ENCODE data around the gene SAP30. TPM values are rescaled to one million over a fixed set of nuclear protein-coding genes. Genes with fewer than 3 reads are reported as not detected.

Gene SAP30
- total and polyA plus RNA-seq, 9 of the 15 experiments (the other 6 are each of a cell fraction or from before 2014, with no cell fraction given), result 5.9 to 51.1 (median 32.6) TPM

DNA sequence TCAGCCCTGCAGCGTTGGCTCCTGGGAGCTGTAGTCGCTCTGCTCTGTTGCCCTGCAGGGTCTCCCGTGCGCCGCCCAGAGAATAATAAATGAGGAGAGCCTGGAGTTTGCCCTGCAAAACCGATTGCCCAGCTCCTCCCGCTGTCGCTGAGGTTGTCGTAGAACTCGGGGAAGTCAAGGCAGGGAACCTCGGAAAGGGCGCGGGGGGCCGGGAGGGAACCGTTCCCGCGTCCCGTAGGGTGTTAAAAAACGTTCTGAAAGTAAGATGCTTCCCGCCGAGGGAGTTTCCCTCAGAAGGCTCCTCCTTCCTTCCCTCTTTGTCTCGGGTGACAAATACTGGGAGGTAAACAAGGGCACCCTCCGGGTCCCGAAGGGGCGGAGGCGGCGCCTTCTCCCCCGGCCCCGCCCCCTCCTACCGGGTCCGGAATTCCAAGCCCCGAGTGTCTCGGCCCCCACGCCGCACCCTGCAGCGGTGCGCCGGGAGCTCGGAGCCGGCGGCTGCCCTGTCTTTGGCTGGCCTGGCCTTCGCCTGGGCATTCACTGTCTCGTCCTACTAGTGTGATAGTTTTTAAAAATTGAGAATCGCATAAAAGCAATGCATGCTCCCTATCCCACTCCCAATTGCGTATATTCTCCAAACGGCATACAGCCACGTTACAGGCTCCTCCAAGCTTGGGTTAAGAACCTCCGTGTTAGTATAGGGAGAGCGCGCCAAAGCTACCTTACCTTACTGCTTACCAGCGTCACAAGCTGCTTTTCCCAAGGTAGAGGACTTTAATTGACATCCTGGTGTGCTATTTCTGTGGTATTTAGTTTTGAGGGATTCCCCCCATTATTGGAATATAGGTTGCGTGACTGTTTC, 35.6 kb upstream of the SAP30 start (continued):
- TF ChIP-seq, protein P1, sequence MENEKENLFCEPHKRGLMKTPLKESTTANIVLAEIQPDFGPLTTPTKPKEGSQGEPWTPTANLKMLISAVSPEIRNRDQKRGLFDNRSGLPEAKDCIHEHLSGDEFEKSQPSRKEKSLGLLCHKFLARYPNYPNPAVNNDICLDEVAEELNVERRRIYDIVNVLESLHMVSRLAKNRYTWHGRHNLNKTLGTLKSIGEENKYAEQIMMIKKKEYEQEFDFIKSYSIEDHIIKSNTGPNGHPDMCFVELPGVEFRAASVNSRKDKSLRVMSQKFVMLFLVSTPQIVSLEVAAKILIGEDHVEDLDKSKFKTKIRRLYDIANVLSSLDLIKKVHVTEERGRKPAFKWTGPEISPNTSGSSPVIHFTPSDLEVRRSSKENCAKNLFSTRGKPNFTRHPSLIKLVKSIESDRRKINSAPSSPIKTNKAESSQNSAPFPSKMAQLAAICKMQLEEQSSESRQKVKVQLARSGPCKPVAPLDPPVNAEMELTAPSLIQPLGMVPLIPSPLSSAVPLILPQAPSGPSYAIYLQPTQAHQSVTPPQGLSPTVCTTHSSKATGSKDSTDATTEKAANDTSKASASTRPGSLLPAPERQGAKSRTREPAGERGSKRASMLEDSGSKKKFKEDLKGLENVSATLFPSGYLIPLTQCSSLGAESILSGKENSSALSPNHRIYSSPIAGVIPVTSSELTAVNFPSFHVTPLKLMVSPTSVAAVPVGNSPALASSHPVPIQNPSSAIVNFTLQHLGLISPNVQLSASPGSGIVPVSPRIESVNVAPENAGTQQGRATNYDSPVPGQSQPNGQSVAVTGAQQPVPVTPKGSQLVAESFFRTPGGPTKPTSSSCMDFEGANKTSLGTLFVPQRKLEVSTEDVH (IDR thresholded peaks at IDR 0.05; ENCODE audit: low read depth, partially characterized antibody), result peak; percentile 10
- TF ChIP-seq CBX3 (IDR thresholded peaks at IDR 0.05; ENCODE audit: borderline replicate concordance in 1 of 2, low read length in 2 of 2), result peak in 1 of 2 experiments; percentile 14; a peak in 1 of 3 replicates
- TF ChIP-seq, protein P2, sequence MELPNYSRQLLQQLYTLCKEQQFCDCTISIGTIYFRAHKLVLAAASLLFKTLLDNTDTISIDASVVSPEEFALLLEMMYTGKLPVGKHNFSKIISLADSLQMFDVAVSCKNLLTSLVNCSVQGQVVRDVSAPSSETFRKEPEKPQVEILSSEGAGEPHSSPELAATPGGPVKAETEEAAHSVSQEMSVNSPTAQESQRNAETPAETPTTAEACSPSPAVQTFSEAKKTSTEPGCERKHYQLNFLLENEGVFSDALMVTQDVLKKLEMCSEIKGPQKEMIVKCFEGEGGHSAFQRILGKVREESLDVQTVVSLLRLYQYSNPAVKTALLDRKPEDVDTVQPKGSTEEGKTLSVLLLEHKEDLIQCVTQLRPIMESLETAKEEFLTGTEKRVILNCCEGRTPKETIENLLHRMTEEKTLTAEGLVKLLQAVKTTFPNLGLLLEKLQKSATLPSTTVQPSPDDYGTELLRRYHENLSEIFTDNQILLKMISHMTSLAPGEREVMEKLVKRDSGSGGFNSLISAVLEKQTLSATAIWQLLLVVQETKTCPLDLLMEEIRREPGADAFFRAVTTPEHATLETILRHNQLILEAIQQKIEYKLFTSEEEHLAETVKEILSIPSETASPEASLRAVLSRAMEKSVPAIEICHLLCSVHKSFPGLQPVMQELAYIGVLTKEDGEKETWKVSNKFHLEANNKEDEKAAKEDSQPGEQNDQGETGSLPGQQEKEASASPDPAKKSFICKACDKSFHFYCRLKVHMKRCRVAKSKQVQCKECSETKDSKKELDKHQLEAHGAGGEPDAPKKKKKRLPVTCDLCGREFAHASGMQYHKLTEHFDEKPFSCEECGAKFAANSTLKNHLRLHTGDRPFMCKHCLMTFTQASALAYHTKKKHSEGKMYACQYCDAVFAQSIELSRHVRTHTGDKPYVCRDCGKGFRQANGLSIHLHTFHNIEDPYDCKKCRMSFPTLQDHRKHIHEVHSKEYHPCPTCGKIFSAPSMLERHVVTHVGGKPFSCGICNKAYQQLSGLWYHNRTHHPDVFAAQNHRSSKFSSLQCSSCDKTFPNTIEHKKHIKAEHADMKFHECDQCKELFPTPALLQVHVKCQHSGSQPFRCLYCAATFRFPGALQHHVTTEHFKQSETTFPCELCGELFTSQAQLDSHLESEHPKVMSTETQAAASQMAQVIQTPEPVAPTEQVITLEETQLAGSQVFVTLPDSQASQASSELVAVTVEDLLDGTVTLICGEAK (IDR thresholded peaks at IDR 0.05), result peak; percentile 56
- TF ChIP-seq, protein P2 (CRISPR knock-in tag; IDR thresholded peaks at IDR 0.05), result no peak
- TF ChIP-seq MTA3 (IDR thresholded peaks at IDR 0.05; ENCODE audit: borderline replicate concordance), result 0 out of 2 replicates have a peak, but pooled peaks have one; percentile 53
- no peak for TF ChIP-seq SIN3B (IDR thresholded peaks at IDR 0.05; ENCODE audit: low read depth)
- TF ChIP-seq, protein P3, sequence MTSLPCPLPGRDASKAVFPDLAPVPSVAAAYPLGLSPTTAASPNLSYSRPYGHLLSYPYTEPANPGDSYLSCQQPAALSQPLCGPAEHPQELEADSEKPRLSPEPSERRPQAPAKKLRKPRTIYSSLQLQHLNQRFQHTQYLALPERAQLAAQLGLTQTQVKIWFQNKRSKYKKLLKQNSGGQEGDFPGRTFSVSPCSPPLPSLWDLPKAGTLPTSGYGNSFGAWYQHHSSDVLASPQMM (CRISPR knock-in tag; IDR thresholded peaks at IDR 0.05), result no peak
- peak; percentile 36; the same call in 1 of the 2 replicates for TF ChIP-seq CBX1 (IDR thresholded peaks at IDR 0.05; ENCODE audit: low read depth)
- peak; percentile 73 for TF ChIP-seq SAP30 (IDR thresholded peaks at IDR 0.05; ENCODE audit: borderline replicate concordance, insufficient read depth, low read depth, low read length, poor library complexity, severe bottlenecking)
- peak; percentile 85; the same call in 1 of the 2 replicates for TF ChIP-seq ZBTB7A (IDR thresholded peaks at IDR 0.05; ENCODE audit: borderline replicate concordance, control insufficient read depth, low read depth, low read length)
- TF ChIP-seq SMARCA4 (IDR thresholded peaks at IDR 0.05), result peak; percentile 23; the same call in 1 of the 2 replicates
- no peak for TF ChIP-seq FOXA1 (IDR thresholded peaks at IDR 0.05; ENCODE audit: borderline replicate concordance)
- TF ChIP-seq BRD9 (IDR thresholded peaks at IDR 0.05; ENCODE audit: low read depth, partially characterized antibody), result peak; percentile 47
- TF ChIP-seq POLR2A (conservative IDR thresholded peaks at IDR 0.05), result peak; percentile 94
- TF ChIP-seq ZNF830 (CRISPR knock-in tag; IDR thresholded peaks at IDR 0.05), result 0 out of 2 replicates have a peak, but pooled peaks have one; percentile 70
